Measurements from ENCODE around the gene SPRED2.
A peak's percentile ranks its signal among the peaks of the same experiment; 100 is the strongest.

Gene SPRED2

GRCh38 chr2:65442420-65443020 lies 10.1 kb upstream of the SPRED2 start:
- no peak for DNase-seq (ENCODE audit: low read depth, low spot score)

- DNase-seq (ENCODE audit: low read depth, low spot score): peak; percentile 89
These were observed 5.9 kb upstream of the SPRED2 start for GRCh38 chr2:65438137-65438899.

DNA sequence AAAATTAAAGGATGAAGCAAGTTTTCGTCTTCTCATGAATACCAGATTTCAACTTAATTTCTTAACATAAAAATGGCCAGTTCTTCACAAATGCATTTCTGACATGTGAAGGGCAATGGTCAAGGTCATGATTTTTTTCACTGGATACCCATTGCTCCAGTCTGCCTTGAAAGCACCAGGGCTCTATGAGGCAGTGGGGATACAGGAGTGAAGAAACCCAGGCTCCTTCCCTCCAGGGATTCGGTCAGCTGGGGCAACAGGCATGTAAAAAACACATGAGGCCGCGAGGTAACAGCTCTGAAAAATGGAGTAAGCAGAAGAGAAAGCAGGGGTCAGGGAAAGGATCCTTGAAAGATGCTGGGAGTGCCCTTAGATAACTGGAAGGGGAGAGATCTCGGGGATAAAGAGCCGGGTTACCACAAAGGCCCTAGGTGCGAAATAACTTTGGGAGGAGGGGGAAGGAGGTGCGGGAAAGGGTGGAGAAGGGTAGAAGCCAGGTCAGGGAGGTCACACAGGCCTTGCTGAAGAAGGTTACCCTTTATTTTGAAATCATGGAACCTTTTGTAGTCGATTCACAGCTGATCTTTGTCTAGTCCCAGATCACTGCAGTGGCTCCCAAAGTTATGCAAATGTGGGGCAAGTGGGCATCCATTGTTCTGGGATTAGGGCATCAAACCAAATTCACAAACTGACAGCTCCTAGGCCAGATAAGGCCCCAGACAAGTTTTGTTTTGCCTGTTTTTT lies 5.2 kb upstream of the SPRED2 start:
- peak; percentile 88 for DNase-seq (ENCODE audit: low read depth, low spot score)

GRCh38 chr2:65436824-65437221 lies 4.4 kb upstream of the SPRED2 start:
- DNase-seq (ENCODE audit: low read depth, low spot score): no peak

DNA sequence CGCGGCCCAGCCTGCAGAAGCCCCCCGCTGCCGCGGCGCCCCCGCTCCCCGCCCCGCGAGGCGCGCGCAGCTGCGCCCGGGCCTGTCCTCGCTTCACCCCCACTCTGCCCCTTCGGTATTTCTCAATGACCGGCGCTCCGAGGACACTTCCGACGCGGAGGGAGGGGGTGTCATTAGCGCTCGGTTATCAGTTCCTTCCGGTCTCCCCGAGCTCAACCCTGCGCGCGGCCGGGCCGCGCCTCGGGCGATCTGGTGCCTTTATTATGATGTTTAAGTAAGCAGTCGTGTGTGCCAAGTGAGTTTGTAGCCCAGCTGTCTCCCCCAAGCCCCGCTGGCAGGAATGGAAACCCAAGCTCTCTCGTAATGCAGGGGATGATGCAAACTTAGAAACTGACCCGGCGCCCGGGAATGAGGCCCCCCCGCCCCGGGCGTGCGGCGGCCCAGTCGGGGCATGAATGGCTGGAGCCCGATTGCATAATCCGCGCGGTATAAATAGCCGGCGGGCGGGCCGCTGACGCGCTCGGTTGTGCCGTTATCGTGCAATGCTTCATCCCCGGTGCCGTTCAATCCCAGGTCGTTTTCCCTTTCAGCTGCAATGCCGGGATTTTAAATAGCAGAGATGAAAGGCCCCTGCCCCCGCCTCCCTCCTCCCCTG lies 3.9 kb upstream of the SPRED2 start:
- peak; percentile 87 for DNase-seq (ENCODE audit: low read depth, low spot score)

DNA sequence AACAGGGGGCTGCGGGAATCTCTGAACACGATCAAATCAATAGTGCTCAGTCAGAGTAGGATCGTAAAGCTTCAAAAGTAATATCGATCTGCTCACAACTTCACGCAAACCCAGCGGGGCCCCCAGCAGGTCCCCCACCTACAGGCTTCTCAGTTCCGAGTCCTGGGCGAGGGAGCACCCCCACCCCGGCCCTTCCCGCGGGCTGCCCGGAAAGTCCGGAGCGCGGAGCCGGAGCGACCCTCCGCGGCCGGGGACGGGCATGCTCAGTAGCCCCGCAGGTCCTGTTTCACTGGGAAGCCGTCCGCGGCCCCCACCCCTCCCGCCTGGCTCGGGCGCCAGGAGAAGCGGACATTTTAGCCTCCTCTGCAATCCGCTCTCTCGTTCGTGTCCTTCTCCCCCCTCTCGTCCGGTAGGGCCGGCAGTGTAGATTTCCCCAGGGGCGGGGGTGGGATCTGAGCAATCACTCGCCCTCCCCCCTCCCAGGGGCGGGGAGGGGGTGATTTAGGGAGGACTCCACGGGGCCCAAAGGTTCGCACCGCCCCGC lies 3.3 kb upstream of the SPRED2 start:
- peak; percentile 90 for DNase-seq (ENCODE audit: low read depth, low spot score)

GRCh38 chr2:65434592-65435241 lies 2.3 kb upstream of the SPRED2 start:
- peak; percentile 46 for DNase-seq (ENCODE audit: low read depth, low spot score)

- no peak for DNase-seq (ENCODE audit: low read depth, low spot score)
These were observed 775 bp downstream of the SPRED2 start for GRCh38 chr2:65431421-65432226.

- DNase-seq (ENCODE audit: low read depth, low spot score): peak; percentile 64
These were observed 1.6 kb downstream of the SPRED2 start for GRCh38 chr2:65430603-65431420.

- DNase-seq (ENCODE audit: low read depth, low spot score): no peak
These were observed 2.4 kb downstream of the SPRED2 start for GRCh38 chr2:65429786-65430602.

- DNase-seq (ENCODE audit: low read depth, low spot score): no peak
These were observed 4.9 kb downstream of the SPRED2 start for GRCh38 chr2:65427532-65427931.

- DNase-seq (ENCODE audit: low read depth, low spot score): no peak
These were observed 7.1 kb downstream of the SPRED2 start for GRCh38 chr2:65425276-65425675.

DNA sequence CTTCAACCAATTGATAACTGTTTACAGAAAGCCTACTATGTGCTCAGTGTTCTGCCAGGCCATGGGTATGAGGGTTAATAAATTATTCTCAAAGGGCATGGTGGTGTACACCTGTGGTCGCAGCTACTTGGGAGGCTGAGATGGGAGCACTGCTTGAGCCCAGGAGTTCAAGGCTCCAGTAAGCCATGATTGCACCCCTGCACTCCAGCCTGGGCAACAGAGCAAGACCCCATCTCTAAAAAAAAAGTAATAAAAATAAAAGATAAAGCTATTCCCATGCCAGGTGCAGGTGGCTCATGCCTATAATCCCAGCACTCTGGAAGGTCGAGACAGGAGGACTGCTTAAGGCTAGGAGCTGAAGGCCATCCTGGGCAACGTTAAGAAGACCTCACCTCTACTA lies 8.0 kb downstream of the SPRED2 start:
- no peak for DNase-seq (ENCODE audit: low read depth, low spot score)

GRCh38 chr2:65421432-65421748 lies 11.0 kb downstream of the SPRED2 start:
- DNase-seq (ENCODE audit: low read depth, low spot score): no peak

- no peak for DNase-seq (ENCODE audit: low read depth, low spot score)
These were observed 11.5 kb downstream of the SPRED2 start for GRCh38 chr2:65420712-65421431.

DNA sequence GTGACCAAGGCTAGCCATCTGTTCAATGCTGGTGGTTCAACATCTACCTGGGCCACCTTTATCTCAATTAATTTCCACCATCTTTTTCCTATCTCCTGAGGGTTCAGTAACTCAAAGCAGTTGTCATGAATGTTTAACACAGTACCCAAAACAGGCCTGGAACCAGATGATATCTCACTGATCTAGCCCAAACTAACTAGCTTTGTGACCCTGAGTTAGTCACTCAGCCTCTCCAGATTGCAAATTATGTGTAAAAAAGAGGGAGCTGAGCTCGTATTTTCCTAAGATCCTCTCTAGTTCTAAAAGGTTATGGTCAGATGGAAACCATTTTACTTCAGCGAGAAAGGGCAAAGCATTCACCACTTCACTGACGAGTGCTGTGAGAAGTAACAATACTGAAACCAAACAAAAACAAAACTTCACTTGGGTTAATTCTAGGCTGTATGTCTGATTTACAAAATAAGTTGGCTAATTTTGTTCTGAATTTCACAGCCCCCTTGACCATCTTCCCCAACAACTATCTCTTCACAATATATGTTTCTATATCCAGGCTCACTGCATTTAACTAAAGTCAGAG lies 14.8 kb downstream of the SPRED2 start:
- no peak for DNase-seq (ENCODE audit: low read depth, low spot score)

- no peak for DNase-seq (ENCODE audit: low read depth, low spot score)
These were observed 15.5 kb downstream of the SPRED2 start for GRCh38 chr2:65416945-65417344.

DNA sequence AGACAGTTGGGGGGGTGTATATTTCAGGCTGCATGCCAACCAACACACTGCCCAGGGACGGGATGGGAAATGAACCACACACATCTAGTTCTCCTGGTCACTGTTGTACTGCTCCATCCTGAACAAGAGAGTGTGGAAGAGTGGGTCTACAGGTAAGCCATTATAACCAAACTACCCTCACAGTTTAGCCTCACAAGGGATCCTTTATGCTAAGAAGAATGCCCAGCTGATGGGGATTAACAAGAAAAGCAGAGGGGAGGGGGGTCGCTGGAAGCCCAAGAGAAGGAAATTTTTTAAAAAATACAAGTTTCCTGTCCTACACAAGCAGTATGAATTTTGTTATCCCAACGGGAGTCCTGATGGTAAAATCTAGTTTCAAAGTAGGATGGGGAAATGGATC lies 16.1 kb downstream of the SPRED2 start:
- DNase-seq (ENCODE audit: low read depth, low spot score): no peak

Data from ELF-1 (cell line).